Glomerular endothelial cell (primary cell): Measurements from ENCODE around the gene MACROD2. TPM values are rescaled to one million over a fixed set of nuclear protein-coding genes. Genes with fewer than 3 reads are reported as not detected.

ENCODE experiments used
- DNase-seq: peaks from one replicate; pipeline ENCODE4 v3.0.0-alpha.2; 2011; ENCODE audit warnings: low read depth, low spot score; ENCODE audit errors: extremely low read depth
- total RNA-seq: library from RNA; depleted of rRNA; stranded (reverse); fragments of >200 nt; gene quantifications from 2 replicates; pipeline ENCODE4 v1.2.3, GENCODE V29; 2015

MACROD2 gene
- total RNA-seq, 1 donor from 2014 or later, result 0.76 TPM

GRCh38 chr20:14566505-14566904 is 571.2 kb downstream of the MACROD2 start:
- no peak for DNase-seq

GRCh38 chr20:14568225-14568624 is 572.9 kb downstream of the MACROD2 start:
- DNase-seq, result no peak

GRCh38 chr20:14568701-14569100 is 573.4 kb downstream of the MACROD2 start:
- no peak for DNase-seq

GRCh38 chr20:14569641-14570040 is 574.3 kb downstream of the MACROD2 start:
- no peak for DNase-seq

GRCh38 chr20:14570811-14571210 is 575.5 kb downstream of the MACROD2 start:
- DNase-seq, result no peak

GRCh38 chr20:14573676-14574075 is 578.4 kb downstream of the MACROD2 start:
- no peak for DNase-seq

GRCh38 chr20:14576196-14576877 is 581.0 kb downstream of the MACROD2 start:
- DNase-seq, result no peak

- DNase-seq, result no peak
These were observed 585.2 kb downstream of the MACROD2 start for GRCh38 chr20:14580418-14581074.

GRCh38 chr20:14581731-14582130 is 586.4 kb downstream of the MACROD2 start:
- DNase-seq, result no peak

GRCh38 chr20:14582855-14583254 is 587.5 kb downstream of the MACROD2 start:
- DNase-seq, result no peak

GRCh38 chr20:14583413-14583812 is 588.1 kb downstream of the MACROD2 start:
- DNase-seq, result no peak

- no peak for DNase-seq
These were observed 594.1 kb downstream of the MACROD2 start for GRCh38 chr20:14589383-14589782.

GRCh38 chr20:14595051-14595450 is 599.7 kb downstream of the MACROD2 start:
- no peak for DNase-seq

GRCh38 chr20:14597206-14597715 is 601.9 kb downstream of the MACROD2 start:
- DNase-seq, result no peak

- DNase-seq, result no peak
These were observed 604.3 kb downstream of the MACROD2 start for GRCh38 chr20:14599613-14600012.

- DNase-seq, result no peak
These were observed 605.2 kb downstream of the MACROD2 start for GRCh38 chr20:14600527-14600926.

- DNase-seq, result no peak
These were observed 608.8 kb downstream of the MACROD2 start for GRCh38 chr20:14604143-14604542.

- DNase-seq, result no peak
These were observed 614.3 kb downstream of the MACROD2 start for GRCh38 chr20:14609328-14610221.

GRCh38 chr20:14611479-14611878 is 616.2 kb downstream of the MACROD2 start:
- DNase-seq, result no peak

- no peak for DNase-seq
These were observed 617.1 kb downstream of the MACROD2 start for GRCh38 chr20:14612391-14612790.

GRCh38 chr20:14616003-14616402 is 620.7 kb downstream of the MACROD2 start:
- DNase-seq, result no peak
